HG03135 (cell line): ENCODE data around the gene PDGFB.

ENCODE experiments used
- ATAC-seq: cut with Tn5 transposase; IDR thresholded peaks from one replicate; pipeline ENCODE4 v1.9.1; 2021; ENCODE audit warnings: mild to moderate bottlenecking, moderate library complexity; ENCODE audit not compliant: unreplicated experiment

Gene PDGFB

DNA sequence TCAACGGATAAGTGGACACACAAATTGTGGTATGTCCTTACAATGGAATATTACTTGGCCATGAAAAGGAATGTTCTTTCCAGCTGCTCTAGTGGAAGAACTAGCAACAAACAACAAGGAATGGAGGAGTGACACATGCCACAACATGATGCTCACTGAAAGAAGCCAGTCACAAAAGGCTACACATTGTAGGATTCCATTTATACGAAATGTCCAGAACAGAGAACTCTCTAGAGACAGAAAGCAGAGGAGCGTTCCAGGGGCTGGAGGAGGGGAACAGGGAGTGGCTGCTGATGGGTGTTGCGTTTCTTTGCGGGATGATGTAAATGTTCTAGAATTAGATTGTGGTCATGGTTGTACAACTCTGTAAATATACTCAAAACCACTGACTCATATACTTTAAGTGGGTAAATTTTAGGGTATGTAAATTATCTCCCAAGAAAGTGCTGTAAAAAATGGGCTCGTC lies 32.4 kb upstream of the PDGFB start:
- no peak for ATAC-seq

DNA sequence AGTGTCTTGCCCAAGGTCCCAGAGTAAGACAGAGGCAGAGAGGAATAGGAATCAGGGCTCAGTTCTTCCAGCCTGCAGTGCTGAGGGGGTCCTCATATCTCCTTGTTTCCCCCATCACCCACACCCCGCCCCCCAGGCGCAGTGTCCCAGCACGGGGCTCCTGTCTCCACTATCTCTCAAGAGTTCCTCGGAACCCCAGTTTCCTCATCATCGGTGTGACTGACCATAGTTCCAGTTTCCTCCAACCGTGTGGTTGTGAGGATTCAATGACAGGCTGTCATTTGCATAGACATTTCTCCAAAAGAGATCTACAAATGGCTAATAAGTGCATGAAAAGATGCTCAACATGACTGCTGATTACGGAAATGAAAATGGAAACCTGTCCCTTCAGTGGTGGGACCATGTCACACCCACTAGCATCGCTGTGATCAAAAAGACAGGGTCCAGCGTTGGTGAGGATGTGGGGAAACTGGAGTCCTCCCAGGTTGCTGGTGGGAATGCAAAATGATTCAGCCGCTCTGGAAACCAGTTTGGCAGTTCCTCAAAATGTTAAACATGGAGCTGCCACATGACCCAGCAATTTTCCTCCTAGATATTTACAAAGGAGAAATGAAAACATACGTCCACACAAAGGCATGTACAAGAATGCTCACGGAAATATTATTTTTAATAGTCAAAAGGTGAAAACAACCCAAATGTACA lies 31.8 kb upstream of the PDGFB start:
- no peak for ATAC-seq

DNA sequence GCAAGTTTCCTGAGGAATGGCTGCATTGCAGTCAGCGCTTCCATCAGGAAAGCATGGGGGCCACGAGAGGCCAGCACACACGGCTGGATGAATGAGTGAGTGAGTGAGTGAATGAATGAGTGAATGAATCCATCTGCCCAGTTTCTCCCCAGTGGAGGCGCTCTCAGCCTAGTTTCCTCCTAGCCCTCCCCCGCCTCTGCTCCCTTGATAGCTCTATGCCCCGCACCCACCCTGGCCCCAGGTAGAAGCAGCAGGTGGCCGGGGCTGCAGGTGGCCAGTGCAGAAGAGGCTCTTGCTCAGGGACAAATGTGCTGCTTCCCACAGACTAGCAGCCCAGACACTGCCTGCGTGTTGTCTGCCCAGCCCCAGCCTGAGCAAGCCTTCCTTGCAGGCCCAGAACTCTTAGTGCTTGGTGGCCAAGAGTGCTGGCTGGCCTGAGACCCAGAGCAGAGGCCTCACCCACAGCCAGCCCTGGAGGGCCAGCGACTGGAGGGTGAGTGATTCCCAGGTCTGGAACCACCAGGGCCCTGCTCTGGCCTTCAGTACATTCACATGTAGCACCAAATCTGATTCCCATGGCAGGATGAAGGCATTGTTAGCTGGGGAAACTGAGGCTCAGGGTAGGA lies 31.1 kb upstream of the PDGFB start:
- ATAC-seq: no peak

DNA sequence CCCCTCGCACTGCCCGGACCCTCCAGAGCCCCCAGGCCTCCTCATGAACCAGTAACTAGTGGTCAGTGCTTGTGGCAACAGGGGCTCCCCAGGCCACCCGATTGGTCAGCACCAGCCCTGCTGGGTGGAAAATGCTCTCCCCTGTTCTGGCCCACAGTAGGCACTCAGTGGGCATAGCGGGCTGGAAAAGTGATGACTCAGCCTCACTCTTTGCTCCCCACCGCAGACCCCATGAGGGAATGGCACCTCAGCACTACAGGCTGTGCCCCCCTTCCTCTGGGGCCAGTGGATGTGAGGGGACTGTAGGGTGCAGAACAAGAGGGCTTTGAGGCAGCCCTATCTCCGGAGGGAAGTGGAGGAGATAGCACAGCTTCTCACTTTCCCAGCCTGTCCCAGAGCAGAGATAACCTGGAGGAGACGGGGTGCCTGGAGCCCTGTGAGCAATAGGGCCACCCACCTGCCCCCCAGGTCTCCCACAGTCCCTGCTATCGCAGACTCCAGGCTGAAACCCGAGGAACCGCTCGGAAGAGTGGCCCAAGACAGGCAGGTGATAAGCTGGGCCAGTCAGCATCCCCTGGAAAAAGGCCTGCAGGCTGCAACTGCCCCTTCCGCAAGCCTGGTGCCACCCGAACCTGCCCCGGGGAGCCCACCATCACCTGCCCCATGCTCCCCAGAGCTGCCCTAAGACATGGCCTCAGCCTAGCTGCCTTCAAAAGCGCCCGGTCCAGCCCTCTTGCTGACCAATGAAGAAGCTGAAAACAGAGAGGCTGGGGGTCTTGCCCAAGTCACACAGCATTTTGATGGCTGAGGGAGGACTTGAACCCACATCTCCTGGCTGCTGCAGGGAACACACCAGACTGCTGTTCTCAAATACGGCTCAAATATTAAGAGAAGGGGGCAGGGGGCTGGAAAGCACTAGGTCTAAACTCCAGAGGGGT lies 29.4 kb upstream of the PDGFB start:
- ATAC-seq: no peak

DNA sequence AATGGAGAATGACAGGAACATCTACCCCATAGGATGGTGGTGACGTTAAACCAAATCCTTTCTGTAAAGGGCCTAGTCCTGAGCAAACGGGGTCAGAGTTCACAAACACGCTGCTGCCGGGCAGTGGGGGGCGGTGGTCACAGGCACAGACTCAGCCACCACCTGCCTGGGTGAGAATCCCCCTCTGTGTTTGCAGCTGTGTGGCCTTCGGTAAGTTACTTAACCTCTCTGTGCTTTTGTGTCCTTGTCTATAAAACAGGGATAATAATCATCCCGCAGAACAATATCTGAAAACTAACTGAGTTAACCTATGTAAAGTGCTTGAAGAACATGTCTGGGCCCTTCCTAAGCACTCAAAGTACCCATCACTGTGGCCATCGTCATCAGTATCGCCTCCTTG lies 26.0 kb upstream of the PDGFB start:
- no peak for ATAC-seq

DNA sequence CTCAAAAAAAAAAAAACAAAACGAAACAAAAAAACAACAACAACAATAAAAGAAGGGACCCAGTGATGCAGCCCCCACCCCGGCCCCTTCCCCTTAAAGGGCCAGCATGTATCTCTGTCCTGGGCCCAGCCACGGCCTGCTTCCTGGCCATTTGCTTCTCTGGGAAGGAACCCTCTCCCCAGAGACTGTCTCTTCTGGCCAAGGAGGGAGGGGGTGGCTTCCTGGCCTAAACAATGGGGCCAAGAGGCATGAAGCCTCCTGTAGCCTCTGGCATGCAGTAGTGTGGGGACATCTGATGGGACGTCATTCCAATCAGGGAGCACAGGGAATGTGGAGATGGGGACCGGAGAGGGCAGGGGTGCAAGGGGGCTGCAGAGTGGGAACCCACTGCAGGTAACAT lies 25.5 kb upstream of the PDGFB start:
- ATAC-seq: no peak

DNA sequence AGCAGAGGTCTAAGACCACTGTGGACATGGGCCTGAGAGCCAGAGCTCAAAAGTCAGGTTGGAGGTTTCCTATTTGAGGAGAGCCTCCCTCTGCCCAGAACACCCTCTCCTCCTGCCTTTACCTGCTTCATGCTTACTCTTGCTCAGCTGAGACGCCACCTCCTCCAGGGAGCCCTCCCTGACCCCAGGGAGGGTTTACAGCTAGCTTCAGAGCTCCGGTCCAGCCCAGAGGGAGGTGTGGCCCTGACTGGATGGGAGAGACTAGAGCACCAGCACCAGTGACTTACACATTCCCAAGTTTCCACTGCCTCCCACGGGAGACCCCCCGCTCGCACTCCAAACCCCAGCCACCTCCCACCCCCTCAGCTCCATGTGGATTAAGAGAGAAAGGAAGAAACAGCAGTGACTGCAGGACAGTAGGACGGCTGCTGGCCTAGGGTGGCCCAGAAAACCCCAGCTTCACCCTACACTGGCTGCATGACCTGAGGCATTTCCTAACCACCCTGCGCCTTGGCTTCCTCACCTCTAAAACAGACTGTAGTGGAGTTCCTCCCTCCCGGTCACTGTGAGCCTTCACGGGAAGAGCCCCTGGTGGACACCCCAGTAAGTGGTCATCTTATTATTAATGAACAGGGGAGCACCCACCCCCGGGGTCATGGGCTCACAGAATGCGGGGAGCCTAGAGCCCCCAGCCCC lies 24.5 kb upstream of the PDGFB start:
- ATAC-seq: no peak

DNA sequence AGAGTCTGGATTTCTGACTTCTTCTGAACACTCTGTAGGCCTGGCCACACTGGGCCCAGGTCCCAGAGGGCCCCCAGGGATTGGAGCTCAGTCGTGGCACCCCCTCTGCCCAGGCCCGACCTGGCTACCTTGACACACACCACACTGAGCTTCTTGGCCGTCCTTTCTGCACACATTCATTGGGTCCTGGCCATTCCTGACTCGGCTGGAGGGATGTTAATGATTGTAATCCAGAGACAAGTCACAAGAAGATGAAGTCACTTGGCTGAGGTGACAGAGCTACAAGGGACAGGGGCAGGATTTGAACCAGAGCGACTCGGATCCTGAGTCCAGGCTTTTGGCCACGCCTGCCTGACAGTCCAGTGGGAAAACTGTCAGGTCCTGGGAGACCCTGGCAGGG lies 23.9 kb upstream of the PDGFB start:
- ATAC-seq: no peak

DNA sequence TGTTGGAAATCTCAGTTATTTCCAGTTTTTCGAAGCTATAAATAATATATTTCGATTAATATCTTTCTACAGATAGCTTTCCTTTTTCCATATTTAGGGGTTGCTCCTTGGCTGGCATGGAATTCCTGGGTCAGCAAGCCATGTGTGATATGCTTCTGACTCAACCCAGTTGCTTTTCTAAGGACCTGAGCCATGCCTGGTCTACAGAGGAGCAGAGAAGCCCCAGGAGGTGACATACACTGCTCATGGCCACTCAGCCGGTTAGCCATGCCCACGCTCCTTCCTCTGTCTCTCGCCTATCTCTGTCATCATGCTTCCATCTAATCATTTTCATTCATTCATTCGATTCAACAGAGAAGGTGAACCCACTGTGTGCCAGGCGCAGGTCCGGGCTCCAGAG lies 23.2 kb upstream of the PDGFB start:
- ATAC-seq: no peak

DNA sequence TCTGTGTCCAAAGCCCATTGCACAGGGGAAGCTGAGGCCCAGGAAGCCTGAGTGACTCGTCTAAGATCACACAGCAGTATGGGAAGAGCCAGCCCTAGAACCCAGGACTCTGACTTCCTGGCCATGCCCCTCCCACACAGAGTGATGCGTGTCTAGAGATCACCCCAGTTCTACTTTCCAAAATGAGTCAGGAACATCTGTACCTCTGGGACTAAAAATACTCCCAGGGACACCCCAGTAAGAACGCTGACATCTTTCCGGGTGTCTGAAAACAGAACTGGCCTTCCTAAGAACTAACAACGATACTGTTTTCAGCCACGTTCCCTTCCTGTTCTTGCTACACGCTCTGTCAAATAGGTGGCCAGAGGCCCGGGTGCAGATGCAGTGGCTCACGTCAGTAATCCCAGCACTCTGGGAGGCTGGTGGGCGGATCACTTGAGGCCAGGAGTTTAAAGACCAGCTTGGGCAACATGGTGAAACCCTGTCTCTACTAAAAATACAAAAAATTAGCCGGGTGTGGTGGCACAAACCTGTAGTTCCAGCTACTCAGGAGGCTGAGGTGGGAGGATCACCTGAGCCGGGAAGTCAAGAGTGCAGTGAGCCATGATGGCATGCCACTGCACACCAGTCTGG lies 21.7 kb upstream of the PDGFB start:
- ATAC-seq: peak; percentile 72

DNA sequence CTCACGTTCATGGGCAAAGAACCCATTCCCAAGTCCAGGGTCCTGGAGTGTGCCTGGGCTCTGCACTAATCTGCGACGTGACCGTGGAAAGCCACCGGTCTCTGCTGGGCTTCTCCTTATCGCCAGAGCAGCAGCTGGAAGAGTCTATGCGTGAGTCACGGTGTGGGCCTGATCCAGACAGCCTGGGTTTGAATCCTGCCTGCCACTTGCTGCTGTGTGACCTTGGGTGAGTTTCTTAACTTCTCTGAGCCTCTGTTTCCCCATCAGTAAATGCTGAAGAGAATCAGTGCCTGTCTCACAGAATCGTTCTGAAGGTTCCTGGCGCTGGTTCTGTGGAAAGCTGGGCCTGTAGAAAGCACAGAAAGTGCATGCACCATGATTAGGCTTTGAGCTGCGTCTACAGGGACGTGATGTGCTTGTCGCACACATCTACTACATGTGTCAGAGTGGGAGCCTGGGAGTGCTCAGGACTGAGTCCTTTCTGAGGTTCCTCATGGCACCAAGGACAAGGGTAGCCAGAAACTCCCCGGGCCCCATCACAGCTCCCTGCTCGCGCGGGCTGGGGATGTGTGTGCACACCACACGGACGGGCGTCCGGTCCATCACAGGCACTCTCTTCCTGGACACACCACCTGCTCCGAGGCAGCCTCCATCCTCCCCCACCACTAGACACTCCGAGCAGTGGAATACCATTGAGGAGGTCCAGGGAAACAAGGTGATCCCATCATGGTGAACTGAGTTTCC lies 20.5 kb upstream of the PDGFB start:
- no peak for ATAC-seq

DNA sequence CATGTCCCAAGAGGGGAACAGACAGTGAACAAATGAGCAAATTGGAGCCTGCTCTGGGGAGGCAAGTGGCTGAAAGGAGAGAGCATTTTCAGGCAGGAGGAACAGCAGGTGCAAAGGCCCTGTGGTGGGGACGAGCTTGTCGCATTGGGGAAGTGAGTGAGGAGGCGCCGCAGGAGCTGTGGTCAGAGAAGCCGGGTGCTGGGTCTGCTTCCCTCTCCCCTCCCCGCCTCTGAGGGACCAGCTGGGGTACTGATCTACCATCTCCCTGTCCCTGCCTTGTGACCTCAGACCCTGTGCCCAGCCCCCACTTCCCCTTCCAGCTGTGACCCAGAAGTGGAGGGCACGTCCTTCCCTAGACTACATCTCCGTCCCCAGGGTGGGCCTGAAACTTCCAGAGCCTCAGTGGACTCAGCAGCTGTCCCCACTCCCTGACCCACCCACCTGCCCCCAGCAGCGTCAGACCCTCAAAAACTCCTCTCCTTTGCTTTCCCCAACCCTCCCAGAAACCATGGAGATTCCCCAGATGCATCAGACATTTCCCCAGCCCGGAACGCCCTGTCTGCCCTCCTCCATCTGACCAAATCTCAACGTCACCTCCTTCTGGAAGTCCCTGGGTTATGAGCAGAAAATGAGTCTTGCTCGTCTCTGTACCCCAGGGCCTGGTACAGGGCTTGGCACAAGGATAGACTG lies 19.7 kb upstream of the PDGFB start:
- ATAC-seq: no peak

DNA sequence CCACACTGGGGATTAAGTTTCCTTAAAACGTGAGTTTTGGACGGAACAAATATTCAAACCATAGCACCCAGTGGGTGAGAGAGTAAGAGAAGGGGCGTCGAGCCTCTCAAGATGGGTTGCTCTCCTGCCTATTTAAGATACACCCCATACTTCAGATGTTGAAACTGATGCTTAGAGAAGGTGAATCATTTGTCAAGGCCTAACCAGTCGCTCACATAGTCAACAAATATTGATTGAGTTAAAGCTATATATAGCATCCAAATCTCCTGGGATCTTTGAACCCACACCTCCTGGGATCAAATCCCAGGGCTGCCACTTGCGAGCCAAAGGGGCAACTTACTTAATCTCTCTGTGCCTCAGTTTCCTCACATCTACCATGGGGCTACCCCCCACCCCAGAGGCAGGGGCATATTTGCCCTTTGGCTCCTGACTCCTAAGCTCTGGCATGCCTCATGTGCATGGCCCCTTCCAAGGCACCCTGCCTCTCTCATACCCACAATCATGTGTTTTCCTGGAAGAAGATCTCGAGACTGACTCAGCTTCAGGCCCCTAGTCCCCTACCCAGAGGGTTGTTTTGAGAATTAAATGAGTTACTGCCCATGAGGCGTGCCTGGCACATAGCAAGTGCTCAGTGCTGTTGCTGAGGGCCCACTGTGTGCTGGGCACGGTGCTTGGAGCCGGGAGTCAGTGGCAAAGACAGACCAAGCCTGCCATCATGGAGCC lies 19.0 kb upstream of the PDGFB start:
- no peak for ATAC-seq

DNA sequence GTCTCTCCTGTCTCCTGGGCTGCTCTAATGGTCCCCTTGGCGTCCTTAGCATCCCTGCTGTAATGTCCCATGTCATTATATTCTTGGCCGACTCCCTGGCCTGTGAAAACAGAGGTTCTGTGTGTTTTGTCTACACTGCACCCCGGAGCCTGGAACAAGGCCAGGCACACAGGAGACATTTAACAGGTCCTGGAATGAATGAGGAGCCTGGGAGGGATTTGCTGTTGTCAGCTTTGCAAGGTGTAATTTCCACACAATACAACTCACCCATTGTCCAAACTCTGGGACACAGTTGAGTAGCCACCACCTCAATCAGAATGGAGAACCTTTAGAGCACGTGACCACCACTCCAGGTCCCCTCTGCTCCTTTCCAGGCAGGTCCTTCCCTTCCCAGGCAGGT lies 14.9 kb upstream of the PDGFB start:
- no peak for ATAC-seq

DNA sequence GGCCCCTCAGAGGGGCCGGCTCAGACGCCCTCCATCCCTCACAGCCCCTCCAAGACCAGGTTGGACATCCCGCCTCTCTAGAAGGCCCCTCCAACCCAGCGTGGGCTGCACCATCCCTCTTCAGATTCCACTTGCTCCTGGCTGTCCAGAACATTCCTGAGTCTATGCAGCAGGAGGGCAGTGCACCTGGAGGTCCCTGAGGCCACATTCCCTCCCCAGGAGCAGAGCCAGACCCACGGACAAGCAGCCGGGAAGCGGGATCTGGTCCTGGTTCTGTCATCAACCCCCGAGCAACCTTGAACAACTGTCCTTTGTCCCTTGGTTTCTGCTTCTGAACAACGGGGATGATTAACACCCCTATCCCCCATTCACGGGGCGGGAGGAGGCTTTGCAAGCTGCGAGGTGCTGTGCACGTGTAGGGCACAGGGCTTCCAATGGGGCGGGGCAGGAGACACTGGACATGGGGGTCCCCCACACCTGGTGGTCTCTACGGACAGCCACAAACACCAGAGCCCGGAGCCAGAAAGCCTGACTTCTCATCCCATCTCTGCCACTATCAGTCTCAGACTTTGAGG lies 13.2 kb upstream of the PDGFB start:
- no peak for ATAC-seq

DNA sequence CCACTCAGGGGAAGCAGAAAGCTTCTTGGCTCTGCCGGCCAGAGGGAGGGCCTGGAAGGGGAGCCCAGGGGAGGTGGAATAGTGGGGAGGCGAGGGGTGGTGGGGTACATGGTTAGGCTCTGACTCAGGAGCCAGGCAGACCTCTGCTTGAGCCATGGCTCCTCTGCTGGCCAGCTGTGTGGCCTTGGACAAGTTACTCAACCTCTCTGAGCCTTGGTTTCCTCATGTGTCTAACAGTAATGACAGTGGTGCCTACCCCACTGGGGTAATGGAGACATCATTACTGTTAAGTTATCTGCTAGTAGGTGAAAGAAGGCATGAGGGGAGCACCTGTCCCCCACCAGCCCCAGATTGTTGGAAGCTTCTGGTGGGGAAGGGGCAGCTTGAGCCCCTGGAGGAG lies 12.2 kb upstream of the PDGFB start:
- no peak for ATAC-seq

DNA sequence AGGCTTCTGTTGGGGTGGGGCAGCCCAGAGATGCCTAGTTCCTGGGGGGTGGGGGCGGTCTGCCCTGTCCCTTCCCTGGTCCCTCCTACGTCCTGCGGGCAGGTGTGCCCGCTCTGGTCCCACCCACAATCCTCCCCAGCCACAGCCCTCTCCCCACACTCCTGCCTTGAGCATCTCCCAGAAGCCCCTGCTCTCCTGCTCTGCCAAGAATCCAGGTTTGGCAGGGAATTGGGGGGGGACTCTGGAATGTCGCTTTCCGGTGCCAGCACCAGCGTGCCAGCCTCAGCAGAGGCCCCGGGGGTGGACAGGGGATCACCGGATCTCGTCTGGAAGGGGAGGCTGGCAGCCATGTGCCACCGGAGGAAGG lies 11.4 kb upstream of the PDGFB start:
- ATAC-seq: no peak

DNA sequence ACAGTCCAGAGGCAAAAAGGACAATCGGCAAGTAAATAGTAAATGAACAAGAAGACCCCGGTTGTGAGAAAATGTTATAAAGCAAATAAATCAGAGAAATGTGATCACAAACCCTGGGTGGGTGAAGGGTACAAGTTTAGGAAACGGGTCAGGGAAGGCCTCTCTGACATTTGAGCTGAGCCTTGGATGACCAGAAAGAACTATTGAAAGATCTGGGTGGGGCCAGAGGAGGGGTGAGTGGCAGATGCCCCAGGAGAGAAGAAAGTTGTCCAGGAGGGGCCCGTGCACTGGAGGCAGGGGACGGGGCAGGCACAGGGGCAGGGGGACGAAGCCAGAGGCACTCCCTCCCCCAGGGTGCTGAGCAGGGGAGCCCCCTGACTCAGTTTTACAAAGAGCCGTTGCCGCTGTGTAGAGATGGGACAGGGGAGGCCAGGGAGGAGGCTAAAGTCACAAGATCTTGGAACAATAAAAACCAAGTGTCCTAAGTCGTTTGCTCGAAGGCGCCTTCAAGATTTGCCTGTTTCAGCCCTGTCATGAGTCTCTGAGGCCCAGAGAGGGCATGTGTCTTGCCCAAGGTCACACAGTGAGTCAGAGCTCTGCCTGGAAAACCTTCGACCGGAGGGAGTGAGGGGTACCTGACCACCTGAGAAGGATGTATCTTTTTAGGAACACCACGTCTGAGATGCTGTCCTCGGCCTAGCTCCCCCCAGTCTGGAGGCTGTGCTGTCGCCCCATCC lies 10.8 kb upstream of the PDGFB start:
- no peak for ATAC-seq
